HEK293T (cell line): ENCODE measurements around the gene ADAMTS4.

ENCODE experiments used
- ARNT ChIP-seq: fragments of 450-650 bp; IDR thresholded peaks from 2 replicates; pipeline ENCODE4 v1.6.1; 2017; ENCODE audit warnings: mild to moderate bottlenecking
- BHLHE40 ChIP-seq: fragments of 450-650 bp; IDR thresholded peaks from 2 replicates; pipeline ENCODE4 v1.6.1; 2016; ENCODE audit warnings: mild to moderate bottlenecking, moderate library complexity, borderline replicate concordance
- ELF4 ChIP-seq: fragments of 450-650 bp; IDR thresholded peaks from 2 replicates; pipeline ENCODE4 v1.6.1; 2017; ENCODE audit warnings: antibody characterized with exemption
- FOXK2 ChIP-seq: fragments of 450-650 bp; IDR thresholded peaks from 2 replicates; pipeline ENCODE4 v1.6.1; 2016; ENCODE audit warnings: mild to moderate bottlenecking
- FOXM1 ChIP-seq: fragments of 450-650 bp; IDR thresholded peaks from 2 replicates; pipeline ENCODE4 v1.6.1; 2017; ENCODE audit warnings: mild to moderate bottlenecking, borderline replicate concordance
- HDGF ChIP-seq: fragments of 450-650 bp; IDR thresholded peaks from 2 replicates; pipeline ENCODE4 v1.6.1; 2017; ENCODE audit warnings: antibody characterized with exemption, borderline replicate concordance
- LEF1 ChIP-seq: fragments of 450-650 bp; IDR thresholded peaks from 2 replicates; pipeline ENCODE4 v1.6.1; 2017; ENCODE audit warnings: mild to moderate bottlenecking, borderline replicate concordance
- NFRKB ChIP-seq: fragments of 450-650 bp; IDR thresholded peaks from 2 replicates; pipeline ENCODE4 v1.6.1; 2016; ENCODE audit warnings: mild to moderate bottlenecking, moderate library complexity
- PKNOX1 ChIP-seq: fragments of 450-650 bp; IDR thresholded peaks from 2 replicates; pipeline ENCODE4 v1.6.1; 2016
- SP1 ChIP-seq: fragments of 450-650 bp; IDR thresholded peaks from 2 replicates; pipeline ENCODE4 v1.6.1; 2017
- SUZ12 ChIP-seq: fragments of 450-650 bp; IDR thresholded peaks from 2 replicates; pipeline ENCODE4 v1.6.1; 2016; ENCODE audit warnings: mild to moderate bottlenecking
- TARDBP ChIP-seq: fragments of 450-650 bp; IDR thresholded peaks from 2 replicates; pipeline ENCODE4 v1.6.1; 2016
- ZNF384 ChIP-seq: fragments of 450-650 bp; IDR thresholded peaks from 2 replicates; pipeline ENCODE4 v1.6.1; 2016

GRCh38 chr1:161190962-161191521, 7.8 kb downstream of the ADAMTS4 start:
- TF ChIP-seq TARDBP (no peak), SP1 (no peak), BHLHE40 (no peak), FOXM1 (no peak), FOXK2 (no peak), ARNT (no peak), HDGF (no peak), SUZ12 (no peak), ZNF384 (no peak), NFRKB (no peak), PKNOX1 (no peak), ELF4 (no peak), LEF1 (no peak)
